GM12878 (cell line): ENCODE measurements around the gene FGFRL1.

Experiments
- CREB1 ChIP-seq: IDR thresholded peaks from 2 replicates; pipeline ENCODE4 v1.6.1; 2012; ENCODE audit warnings: low read depth, mild to moderate bottlenecking, inconsistent platforms
- EP300 ChIP-seq, 2 experiments: fragments of 150-350 bp in 1 of 2; IDR thresholded peaks; 2 replicates each; pipeline ENCODE4 v1.6.1; 2011 to 2012; ENCODE audit warnings: low read depth in 2 of 2, low read length in 2 of 2, borderline replicate concordance in 1 of 2, improper control_type of control experiment in 1 of 2, inconsistent platforms in 1 of 2; ENCODE audit not compliant: control insufficient read depth in 1 of 2
- KAT2A ChIP-seq: conservative IDR thresholded peaks from 2 replicates; pipeline ENCODE4 v1.6.1; 2011; ENCODE audit warnings: low read depth, low read length; ENCODE audit not compliant: control insufficient read depth
- POLR2A ChIP-seq: IDR thresholded peaks from 2 replicates; pipeline ENCODE4 v1.6.1; 2011; ENCODE audit warnings: low read depth, mild to moderate bottlenecking, low read length
- RAD21 ChIP-seq: IDR thresholded peaks from 2 replicates; pipeline ENCODE4 v1.6.1; 2011; ENCODE audit warnings: mild to moderate bottlenecking, low read depth, low read length, moderate library complexity; ENCODE audit not compliant: insufficient read depth

GRCh38 chr4:986428-986878, 25.0 kb upstream of the FGFRL1 start:
- TF ChIP-seq POLR2A (no peak), KAT2A (no peak), CREB1 (no peak), EP300 (IDR thresholded peaks at IDR 0.05; ENCODE audit: borderline replicate concordance in 1 of 2, control insufficient read depth in 1 of 2, low read depth in 2 of 2, low read length in 2 of 2) (no peak), RAD21 (no peak)
